HuH-7 (cell line): Measurements from ENCODE around the gene KCTD18.

Experiments used
- DNase-seq: peaks from one replicate; pipeline ENCODE4 v3.0.0; 2011; ENCODE audit warnings: low spot score

Gene KCTD18

DNA sequence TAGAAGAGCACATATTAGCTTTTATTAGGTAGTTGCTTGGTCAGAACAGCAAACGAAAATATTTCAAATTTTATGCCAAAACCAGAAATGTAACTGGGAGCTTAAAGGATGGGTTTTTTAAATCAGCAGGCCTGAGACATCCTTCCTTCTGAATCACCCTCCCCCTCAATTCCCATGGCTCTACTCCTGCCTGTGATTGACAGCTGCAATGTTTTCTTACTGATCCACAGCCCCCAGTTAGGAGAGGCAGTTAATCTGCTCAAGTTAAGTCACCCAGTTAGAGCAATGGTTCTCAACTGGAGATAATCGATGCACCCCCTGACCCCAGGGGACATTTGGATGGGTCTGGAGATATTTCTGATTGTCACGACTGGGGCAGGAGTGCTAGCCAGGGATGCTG lies 24.9 kb downstream of the KCTD18 start:
- no peak for DNase-seq

DNA sequence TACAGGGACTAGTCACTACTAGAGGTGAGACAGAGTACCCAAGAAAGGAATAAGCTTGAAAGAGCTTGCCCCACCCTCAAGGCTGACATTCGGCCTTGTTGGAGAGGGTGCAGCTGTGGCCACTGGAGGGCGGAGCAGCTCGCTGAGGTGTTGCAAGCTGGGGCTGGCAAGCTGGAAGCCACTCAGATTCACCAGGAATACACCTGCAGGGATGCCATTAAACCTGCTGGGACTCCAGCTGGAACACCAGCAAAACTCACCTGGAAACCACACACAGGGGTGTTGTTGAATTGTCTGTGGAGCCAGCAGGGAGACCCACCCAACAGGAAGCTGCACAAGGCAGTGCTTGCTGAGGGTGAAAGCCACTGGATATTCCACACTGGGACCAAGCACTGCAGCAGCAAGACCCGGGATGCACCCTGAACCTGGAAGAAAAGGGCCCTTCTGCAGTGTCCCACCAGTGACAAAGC lies 26.1 kb downstream of the KCTD18 start:
- DNase-seq, result peak; percentile 73

DNA sequence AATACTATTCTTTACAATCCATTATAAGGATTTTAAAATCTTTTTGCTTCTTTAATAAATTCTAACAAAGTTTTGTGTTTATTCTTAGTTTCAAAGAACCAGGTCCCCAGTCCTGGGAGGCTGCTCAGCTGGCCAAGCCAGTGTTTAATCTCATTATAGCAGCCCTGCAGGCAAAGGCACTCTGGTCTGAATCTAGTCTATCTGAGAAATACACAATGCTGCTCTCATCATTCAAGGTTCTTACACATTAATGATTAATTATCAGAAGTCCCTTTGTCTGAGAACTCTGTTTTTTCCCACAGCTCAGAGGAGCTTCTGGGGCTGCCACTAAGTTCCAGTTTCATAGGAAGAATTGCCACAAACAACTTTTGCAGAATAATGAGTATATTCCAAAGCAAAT lies 27.7 kb downstream of the KCTD18 start:
- no peak for DNase-seq

DNA sequence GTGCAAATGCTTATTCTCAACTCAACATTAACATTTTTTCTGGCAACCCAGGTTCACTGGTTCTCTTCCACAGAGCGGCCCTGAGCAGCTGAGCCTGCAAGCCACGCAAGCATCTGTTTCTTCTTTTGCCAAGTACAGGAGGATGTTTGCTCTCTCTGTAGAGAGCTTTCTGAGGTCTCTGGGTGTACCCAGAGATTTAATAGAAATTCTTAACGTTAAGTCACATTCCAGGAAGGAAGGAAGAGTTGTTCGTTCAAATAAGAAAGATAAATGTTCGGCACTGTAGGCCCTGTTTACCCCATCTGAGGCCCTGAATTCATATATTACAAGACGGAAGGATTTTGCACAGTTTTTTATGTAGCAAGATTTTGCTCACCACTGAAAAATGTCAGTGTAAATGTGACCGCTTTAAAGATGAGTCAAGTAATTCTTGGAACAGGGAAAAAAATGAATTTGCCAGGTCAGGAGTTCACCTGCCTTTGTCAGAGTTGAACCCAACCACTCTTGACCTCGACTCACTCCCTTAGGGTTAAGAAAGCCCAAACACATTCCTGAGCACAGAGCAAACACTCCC lies 30.1 kb downstream of the KCTD18 start:
- no peak for DNase-seq

DNA sequence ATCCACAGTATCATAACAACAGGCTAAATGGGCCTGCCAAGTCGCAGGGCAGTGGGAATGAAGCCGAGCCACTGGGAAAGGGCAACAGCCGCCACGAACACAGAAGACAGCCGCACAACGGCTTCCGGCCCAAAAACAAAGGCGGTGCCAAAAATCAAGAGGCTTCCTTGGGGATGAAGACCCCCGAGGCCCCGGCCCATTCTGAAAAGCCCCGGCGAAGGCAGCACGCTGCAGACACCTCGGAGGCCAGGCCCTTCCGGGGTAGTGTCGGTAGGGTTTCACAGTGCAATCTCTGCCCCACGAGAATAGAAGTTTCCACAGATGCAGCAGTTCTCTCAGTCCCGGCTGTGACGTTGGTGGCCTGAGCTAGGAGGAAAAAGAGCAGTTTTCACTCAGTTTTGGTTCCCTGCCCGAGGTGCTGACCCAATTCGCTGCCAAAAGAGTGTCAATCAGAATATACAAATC lies 32.2 kb downstream of the KCTD18 start:
- DNase-seq, result no peak

DNA sequence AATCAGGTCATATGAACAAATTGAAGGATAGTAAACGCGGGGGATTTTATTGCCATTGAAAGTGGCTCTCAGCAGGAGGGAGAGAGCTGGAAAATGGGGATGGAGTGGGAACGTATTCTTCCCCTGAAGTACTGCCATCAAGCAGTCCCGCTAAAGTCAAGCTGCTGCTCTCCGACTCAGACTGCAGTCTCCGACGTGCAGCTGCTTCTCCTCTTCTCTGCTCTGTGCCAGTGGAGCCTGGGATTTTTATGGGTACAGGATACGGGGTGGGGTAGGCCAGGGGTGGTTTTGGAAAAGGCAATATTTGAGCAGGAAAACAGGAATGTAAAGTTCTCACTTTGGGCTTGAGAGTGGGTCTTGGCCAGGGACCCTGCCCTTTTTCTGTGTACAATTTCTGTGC lies 33.0 kb downstream of the KCTD18 start:
- DNase-seq, result no peak

DNA sequence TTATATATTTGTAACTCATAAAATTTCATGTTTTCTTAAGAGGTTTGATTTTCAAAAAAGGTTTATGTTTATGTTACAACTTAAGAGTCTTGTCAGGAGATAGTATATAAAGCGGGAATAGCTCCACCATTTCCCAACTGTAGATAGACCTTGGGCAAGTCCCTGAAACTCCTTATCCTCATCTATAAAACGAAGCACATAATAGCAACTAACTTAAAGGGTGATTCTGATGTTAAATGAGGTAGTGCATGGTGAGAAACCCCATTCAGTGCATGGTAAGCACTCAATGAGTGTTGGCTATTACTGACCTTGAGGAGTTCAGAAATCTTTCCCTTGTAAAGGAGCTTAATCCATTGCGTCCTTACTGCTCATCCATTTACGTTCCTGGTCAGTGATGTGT lies 34.1 kb downstream of the KCTD18 start:
- DNase-seq, result no peak

DNA sequence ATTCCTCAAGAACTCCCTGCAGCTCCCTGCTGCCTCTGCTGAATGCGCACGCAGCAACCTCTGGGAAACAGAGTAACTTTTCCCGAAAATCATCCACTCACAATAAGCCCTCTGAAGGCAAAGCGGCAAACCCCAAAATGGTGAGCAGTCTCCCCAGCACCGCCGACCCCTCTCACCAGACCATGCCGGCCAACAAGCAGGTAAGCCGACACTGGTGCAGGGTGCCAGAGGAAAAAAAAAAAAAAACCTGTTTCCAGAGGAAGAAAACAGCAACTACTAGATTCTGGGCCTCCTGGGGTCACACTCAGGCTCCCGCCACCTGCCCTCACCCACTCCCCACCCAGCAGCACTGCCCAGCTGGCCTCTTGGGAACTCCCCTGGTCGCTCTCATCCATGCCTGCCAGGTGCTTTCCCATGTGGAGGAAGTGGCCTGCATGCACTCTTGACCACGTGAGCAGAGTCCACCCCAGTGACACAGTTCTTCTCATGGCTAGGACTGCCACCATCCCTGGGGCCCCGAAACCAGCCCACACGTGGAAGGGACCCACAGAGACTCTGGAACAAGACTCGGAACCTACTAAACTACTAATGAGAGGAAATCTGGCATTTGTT lies 36.9 kb downstream of the KCTD18 start:
- no peak for DNase-seq

DNA sequence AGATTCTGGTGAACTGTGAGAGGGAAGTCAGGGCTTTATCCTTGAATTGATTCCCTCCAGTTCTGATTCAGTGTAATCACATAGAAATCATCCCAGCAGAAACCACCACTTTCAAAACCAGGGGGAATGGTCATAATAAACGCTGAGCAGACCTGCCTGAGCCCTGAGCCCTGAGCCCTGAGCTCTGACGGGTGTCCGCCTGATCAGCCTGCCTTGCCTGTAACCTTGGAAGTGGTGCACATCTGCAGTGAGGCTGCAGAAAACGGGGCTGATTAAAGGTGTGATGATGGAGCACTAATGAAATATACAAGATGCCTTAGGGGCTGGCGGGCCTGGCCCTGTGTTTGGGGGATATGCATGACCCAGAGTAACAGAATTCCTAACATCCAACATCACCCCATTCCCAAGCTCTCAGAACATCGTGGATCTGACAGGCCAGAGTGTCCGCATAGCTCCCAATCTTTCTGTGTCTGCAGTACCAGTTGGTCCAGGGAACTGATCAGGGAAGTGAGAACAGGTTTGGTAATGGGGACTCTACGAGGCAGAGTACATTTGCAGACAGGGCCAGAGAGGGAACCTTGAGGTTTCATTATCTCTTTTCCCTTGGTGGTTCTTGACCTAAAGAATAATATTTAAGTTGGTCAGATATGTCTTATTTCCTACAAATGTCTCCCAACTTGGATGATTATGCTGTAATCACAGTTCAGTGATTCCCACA lies 37.8 kb downstream of the KCTD18 start:
- no peak for DNase-seq

DNA sequence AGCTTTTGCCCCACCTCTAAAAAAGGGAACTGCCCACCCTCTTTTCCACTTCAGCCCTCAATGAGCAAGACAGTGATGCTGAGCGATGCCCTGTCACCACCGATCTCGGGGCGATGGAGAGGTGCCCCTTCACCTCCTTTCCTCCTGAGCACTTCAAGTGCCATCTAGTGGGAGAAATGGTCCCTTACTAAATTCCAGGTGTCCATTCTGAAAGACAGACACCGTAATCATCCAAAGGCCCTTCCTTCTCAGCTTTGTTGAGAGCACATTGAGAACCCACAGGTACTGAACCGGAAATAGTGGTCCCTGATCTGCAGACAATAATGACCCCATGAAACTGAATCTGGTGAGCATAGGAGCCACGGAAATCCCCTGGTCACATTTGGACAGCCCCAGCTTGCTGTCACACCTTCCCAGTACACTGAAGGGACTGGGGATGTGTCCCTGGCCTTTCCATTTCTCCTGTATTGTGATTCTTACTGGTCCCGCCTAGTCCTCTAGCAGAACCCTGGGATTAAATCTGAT lies 38.5 kb downstream of the KCTD18 start:
- DNase-seq, result peak; percentile 17

DNA sequence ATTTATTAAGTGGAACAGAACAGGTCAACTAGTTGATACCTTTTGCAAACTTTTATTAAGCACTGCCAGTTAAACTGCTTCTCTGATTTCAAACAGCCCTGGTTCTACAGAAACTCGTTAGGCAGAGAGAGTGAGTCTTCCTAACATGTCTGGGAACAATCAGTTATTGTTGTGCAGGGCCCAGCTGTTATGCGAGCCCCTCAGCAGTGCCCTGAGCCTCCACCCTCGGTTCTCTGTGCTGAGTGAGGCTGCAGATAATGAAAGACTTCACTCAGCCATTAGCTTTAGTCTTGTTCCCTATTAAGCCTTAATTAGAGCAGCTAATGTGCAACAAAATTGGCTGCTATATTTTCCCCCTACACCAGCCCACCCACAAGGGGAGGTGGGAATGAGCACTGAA lies 39.6 kb downstream of the KCTD18 start:
- DNase-seq, result no peak

DNA sequence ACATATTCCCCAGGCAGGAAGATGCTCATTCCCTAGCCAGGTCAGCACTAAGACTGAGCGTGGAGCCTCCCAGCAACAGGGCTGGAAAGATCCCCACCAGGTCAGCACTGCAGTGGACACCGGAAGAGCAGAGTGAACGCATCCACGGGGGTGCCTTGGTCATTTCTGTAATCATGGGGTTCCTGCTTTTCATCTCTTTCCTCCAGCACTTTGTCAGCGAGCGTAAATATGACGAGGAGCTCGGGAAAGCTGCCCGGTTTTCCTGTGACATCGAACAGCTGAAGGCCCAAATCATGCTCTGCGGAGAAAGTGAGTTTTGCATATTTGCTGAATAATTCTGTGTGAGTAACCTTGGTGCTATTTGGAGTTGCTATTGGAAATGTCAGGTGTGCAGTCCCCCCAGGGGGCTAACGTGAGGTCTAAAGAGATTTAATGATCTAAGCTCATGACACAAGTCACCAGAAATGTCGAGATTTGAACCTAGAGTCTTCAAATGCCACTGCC lies 40.1 kb downstream of the KCTD18 start:
- DNase-seq, result no peak

DNA sequence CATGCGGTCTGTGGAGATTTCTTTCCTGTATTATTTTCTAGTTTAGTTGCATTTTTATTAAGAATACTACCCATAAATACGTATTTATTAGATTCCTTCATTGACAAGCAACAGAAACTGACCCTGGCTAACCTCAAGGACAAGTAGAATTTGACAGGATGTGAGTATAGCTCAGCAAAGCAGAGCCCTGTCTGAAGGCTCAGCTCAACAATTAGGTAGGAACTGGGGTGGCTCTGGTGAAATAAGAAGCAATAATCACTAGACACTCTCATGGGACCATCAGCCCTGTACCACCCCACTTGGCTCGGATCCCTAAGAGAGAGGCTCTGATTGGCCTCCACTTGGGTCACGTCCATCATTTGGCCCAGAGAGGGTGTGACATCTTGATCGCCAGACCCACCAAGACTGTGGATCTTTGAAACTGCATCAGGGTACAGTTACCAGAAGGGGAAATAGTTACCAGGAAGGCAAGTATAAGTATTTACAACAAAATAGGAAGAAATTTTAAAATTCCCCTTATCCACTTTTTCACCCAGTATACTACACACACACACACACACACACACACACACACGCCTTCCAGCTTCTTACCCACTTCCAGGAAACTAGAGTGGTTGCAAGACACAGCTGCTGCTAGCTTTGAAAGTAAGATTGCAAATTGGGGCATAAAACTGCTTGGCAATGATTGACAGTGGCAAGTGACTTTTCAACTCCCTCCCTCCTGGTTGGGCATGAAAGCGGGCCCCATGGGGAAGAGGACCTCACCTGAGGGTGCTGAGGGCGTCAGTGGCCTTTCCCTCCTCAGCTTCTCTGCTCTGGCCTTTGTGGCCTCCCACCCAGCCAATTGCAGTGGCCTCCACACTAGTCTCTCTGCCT lies 41.8 kb downstream of the KCTD18 start:
- DNase-seq, result no peak

DNA sequence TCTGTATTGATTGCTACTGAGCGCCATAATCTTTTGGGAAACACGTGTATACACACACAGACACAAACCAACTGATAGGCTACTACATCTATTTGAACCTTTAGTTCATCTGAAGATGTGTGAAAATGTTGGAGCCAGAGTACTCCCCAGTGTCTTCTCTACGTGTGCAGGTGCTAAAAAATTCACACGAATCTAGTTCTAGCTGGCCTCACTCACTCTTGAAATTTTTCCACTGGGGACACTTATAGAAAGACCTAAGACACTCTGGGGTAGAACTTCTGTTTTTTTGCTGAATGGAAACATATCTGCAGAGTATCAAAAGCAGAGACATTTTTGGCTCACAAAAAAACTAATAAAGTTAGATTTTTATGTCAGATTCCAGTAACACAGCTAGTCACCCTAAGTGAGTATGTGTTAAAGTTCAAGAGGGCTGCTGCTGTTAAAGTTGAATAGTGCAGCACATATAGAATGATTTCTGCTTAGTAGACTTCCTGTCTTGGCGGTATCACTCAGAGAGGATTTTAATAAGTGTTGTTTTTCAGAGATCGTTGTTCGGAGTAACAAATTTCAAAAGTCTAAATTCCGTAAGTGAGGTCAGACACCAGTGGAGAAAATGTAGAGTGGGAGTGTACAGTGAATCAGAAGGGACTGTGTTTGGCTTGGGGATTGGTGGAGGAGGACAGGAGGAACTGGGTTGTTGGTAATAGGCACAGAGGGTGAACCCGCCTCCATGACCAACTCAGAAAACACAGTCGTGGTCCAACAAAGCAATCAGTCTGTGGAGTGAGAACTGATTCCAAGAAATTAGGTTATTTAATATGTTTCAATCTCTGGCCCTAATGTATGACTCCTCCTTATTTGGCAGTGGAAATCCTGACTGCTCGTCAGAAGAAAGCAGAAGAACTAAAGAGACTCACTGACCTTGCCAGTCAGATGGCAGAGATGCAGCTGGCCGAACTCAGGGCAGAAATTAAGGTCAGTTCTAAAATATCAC lies 43.1 kb downstream of the KCTD18 start:
- no peak for DNase-seq

DNA sequence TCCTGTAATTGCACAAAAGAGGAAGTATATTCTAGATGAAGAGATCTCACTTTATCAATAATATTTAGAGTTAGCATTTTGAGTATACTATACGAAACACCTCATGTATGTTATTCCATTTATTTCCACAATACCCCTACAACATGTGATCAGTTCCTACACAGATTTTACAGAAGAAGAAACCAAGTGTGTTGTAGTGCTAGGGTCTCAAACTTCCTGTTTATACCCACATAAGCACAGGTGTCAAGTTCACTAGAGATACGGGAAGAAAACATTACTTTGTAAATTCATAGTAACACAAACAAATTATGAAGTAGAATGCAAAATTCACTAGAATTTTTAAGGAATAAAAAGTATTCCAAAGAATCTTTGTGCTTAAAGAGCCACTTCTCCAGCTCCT lies 46.4 kb downstream of the KCTD18 start:
- DNase-seq, result no peak

DNA sequence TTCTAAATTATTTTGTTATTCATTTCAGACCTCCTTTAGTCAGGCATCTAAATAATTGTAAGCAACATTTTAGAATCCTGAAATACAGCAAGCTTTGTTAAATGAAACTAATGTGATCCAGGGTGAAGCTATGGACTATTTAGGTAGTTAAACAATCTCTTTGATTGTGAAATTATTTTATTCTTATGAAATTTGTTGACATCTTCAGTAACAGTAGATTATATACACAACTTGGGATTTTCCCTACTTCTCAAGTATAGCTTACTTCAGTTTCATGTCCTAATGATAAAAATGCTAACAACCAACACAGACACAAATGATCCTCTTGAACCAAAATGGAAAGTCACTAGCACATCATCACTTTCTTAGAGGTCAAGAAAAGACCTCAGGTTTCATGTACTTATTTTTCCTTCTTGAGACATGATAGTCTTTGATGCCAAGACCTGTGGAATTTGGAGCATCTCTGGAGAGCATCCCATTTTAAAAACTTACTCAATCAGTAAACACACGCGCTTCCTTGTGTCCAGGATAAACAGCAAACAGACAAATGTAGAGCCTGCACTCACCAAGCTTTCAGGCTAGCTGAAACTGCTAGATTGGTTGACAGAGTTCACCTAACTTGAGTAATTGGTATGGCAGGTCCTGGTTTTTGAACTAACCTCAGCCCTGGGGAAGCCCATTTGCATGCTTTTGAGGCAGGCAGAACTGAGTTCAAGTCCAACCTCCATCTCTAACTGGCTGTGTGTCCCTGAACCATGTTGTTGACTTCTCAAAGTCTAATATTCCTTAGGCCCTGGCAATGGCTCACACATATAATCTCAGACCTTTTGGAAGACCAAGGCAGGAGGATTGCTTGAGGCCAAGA lies 47.8 kb downstream of the KCTD18 start:
- no peak for DNase-seq

DNA sequence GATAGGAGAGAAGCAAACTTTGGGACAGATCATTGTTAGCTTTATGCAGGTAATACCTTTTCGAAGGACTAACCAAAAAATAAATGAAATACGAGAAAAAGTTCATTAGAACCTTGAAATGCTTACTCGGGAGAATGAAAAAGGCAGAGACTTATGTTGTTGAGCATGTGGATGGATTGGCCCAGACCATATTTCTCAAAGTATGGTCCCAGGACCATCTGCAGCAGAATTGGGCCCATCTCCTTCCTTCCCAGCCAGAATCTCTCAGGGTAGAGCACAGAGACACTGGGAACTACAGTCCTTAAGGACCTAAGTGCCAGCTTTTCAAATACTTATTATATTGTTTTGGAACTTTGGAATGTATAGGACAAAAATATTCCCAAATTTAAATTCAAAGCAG lies 50.8 kb downstream of the KCTD18 start:
- no peak for DNase-seq

DNA sequence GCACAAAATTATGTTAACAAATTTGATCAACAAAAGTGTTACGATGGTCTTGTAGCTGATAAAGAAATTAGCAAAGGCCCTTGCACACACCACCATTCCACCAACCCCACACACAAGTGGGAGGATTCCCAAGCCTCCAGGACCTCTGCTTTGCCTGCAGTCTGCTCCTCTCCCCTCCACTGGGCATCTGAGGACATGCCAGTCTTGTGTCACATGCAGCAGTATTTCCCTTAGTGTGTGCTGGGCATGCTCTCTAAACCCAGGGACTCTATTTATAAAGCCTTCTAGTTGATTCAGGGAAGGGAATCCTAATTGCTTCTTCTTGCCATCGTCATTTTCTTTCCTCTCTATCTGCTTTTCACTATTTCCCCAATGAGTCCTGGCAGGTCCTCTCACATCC lies 53.3 kb downstream of the KCTD18 start:
- no peak for DNase-seq

DNA sequence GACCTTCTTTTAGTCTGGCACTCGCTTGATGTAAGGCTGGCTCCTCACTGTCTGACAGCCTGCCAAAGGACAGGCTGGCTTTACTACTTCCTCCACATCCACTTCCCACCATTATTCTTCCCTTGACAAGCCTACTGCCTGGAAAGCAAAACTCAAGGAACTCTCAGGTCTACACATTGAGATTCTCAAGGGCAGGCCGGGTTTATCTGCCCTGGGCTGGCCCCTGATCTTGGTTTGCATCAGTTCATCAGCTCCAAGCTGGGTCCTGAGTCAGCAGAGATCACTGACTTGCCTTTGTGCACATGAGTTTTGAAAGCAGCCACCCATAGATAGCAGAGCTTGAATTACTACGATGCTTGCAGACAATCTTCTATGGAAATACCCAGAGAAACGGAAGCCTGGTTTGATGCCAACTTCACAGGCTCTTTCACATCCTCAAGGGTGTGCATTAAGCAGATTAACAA lies 53.9 kb downstream of the KCTD18 start:
- DNase-seq, result no peak
